Activated CD4-positive, alpha-beta T cell treated with anti-CD3 and anti-CD28 coated beads, Interleukin-2, amount 50 U/mL, for 4 hours (primary cell): ENCODE measurements around the gene GALNT10.
"Not testable (repeated sequence)": the region's sequence is repeated elsewhere in the genome, so short reads cannot be mapped to it uniquely, and the experiment has no call there.

Experiments
- DNase-seq, 2 experiments: peaks; one replicate each; pipeline ENCODE4 v3.0.0-alpha.2; 2020

Gene GALNT10

DNA sequence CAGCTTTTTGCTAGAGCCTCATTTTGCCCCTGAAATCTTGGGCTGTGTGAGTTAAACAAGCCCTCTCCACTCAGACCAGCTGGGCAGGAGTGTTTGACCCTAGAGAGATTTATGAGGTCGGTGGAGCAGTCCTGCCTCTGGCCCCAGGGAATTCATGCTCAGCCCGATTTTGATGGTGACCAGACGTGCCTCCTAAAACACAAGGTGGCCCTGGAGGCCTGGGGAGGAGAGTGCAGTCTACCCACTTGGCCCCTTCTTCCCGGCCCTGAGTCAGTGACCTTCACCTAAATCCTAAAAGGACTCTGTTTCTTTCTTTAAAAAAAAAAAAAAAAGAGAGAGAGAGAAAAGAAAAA, 168.7 kb downstream of the GALNT10 start:
- DNase-seq, result no peak

DNA sequence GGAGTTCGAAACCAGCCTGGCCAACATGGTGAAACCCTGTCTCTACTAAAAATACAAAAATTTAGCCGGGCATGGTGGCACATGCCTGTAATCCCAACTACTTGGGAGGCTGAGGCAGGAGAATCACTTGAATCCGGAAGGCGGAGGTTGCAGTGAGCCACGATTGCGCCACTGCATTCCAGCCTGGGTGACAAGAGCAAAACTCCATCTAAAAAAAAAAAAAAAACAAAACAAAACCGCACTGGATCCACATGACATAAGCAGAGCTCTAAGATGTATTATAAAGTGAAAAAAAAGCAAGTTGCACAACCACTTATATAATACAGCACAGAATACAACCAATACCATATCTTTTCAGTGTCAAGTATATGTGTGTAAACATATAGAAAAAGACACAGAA, 169.7 kb downstream of the GALNT10 start:
- DNase-seq, result not testable (repeated sequence)

DNA sequence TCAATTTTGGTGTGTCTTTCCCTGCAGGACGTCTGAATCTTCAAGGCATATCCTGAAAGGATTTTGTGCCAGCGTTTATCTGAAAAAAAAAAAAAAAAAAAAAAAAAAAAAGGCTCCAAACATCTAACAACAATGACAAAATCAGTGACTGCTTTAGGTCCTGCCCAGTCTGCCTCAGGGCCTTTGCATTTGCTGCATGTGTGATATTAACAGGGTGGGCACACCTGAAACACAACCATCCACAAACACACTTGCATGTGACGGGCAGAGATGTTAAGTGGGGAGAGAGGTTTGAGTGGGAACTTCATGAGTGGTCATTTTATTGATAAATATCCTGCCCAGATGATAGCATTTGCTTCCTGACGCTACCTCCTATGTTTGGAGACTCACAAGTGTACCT, 172.9 kb downstream of the GALNT10 start:
- no peak for DNase-seq

DNA sequence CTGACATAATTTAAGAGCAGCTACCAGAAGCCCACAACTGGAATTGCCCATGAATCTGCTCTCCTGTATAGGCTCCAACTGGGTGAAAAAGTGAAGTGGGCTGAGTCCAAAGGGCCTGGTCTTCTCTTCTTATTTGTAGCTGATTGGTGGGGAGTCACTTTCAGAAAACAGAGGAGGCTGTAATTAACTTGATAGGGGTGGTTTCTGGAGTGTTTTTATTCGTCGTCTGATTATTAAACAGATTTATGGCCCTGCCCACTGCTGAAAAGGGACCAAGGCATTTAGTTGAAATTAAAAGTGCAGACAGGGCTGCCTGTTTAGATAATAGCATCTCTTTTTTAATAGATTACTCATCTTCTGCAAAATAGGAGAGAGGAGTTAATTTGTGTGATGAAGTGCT, 174.2 kb downstream of the GALNT10 start:
- no peak for DNase-seq

DNA sequence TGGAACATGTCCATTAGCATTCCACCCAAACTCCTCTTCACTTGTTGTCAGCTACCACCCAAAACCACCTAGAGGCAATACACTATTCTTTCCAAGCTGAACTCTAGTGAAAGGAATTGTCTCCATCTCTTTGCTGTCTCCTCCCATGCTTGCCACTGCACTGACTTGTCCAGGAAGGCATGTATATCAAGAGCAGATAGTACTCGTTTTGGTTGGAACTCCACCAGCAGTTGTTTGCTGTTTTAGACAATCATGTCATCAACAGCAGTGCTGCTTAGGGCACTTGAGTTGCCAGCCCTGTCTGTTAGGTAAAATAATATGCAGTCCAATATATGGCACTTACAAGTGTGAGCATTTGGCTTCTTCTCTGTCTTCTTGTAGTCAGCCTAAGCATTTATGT, 175.3 kb downstream of the GALNT10 start:
- DNase-seq, result no peak

DNA sequence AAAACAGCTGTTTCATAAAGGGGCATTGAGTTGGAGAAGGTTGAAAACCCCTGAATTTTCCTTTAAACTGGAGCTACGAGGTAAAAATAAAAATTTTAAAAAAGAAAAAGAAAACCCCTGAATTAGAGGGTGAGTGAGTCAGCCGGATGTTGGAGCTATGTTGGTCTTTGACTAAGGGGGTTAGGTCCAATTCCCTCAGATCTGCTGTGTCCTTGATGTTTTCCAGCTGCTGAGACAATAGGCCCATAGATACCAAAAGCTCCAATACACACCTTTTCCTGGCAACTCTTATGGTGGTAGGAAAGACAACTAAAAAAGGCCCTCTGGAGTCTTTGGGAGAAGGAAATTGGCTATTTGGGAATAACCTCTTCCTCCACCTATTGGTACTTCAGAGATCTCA, 175.8 kb downstream of the GALNT10 start:
- DNase-seq, result no peak

DNA sequence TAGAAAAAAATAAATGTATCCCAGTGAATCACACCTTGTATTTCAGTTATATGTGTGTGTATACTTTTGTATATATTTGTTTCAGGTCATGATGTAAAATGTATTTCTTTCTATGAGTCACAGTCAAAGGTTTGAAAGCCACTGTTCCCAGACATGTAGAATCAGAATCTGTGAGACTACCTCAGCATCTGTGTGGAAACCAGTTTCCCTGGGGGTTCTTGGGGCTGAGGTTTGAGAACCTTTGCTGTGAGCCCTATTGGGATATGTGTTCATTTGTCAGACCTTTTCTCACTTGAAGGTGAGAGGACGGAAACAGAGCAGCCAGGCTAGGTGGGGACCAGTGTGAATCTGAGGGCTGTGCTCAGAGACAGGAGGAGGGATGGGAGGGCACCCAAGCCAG, 176.6 kb downstream of the GALNT10 start:
- no peak for DNase-seq

DNA sequence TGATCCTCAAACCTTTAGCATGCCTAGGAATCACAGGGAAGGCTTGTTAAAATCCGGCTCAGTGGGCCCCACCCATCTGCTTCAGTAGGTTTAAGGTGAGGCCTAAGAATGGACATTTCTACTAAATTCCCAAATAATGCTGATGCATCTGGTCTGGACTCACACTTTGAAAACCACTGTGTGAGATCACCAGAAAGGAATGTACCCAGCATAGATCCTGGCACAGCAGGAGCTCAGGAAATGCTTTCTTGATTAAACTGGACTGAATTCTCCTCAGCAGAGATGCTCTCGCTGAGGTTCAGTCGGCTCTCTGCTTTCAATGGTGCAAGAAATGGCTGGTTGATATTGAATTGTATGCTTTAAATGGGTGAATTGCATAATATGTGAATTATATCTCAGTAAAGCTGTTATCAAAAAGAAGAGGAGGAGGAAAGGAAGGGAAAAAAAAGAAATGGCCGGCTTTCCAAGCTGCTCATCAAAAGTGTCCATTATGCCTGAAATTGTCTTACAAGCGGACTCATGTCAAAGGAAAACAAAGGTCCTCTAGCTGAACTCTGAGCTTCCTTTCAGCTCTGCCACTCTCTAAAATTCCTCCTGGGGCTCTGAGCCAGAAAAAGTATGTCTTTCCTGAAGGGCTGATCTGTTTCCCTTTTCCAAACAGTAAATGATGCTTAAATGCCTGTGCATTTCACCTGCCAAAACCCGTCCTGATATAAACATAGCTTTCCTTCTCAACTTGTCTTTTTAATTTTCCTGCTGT, 177.7 kb downstream of the GALNT10 start:
- DNase-seq, result no peak

DNA sequence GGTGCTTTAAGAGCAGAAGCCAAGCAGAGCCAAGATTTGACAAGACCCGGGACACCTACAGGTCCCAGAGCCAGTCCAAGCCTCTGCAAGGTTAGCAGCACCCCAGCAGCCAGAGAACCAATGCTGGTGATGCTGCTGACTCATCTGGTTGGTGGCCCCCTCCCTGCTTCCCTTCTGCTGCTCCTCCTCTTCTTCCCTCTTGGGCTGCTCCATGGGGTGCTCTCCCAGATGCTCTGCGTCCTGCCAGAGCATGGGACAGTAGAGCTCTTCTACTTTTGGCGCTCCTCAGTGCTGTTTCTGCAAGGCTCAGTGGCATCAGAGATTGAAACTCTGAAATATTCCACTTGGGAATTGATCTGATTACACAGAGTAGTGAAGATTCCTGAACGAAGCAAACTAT, 179.1 kb downstream of the GALNT10 start:
- no peak for DNase-seq

DNA sequence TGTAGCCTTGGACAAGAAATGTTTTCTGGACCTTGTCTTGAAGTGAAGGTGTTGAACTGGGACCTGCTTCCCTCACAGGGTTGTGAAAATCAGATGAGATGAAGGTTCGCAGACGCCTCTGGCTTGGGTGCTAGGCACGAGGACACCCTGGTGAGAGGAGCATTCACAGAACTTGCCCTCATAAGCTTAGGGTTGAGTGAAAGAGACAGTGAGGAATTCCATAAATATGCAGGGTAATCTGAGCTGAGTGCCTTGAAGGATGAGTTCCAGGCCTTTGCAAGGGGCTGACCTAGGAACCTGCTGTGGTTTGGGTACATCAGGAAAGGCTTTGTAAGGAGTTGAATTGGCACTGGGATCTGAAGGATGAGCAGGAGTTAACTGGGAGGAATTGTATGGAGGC, 179.6 kb downstream of the GALNT10 start:
- DNase-seq, result no peak

DNA sequence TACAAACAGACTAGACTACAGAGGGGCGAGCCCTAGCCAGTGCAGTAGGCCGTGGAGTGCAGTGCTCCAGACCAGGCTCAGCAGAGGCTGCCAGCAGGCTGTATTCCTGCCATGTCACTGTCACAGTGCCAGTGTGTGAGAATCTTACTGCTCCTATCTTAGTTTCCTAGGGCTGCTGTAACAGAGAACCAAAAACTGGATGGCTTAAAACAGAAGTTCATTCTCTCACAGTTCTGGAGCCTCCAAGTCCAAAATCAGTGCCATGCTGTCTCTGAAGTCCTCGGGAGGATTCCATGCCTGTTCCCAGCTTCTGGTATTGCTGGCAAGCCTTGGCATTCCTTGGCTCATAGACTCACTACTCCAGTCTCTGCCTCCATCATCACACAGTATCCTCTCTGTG, 180.3 kb downstream of the GALNT10 start:
- no peak for DNase-seq

DNA sequence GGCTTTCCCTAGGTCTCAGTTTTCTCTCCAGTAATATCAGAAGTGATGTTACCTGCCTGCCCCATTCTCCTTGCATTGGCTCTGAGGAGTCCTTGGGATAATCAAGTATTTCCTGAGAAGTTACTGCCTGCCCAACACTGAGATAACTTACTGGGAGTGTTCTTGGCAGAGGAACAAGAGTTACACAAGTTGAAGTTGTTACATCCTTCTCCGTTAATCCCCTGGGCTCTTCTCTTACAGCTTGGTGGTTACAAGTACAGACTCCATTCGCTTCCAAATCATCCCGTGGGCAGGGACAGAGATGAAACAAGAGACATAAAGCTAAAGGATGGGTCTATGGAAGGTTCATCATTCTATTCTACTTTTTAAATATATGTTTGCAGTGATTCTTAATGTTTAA, 181.2 kb downstream of the GALNT10 start:
- no peak for DNase-seq

DNA sequence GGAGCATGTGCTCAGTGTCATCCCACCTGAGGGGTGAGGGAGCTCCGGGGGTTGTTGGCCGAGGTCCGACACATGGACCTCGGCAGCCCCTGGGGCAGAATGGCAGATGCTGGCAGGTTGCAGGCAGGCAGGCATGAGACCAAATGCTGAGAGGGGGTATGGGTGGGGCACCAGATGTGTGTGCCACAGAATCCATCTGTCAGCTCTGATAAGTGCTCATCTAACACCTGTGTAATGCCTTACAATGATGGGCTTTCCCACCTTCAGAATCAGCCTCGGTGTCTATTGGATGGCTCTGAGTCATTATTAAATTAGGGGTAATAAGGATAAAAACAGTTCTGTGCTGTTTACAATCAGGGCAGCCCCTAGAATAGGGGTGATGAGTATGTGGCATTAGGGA, 182.1 kb downstream of the GALNT10 start:
- no peak for DNase-seq

DNA sequence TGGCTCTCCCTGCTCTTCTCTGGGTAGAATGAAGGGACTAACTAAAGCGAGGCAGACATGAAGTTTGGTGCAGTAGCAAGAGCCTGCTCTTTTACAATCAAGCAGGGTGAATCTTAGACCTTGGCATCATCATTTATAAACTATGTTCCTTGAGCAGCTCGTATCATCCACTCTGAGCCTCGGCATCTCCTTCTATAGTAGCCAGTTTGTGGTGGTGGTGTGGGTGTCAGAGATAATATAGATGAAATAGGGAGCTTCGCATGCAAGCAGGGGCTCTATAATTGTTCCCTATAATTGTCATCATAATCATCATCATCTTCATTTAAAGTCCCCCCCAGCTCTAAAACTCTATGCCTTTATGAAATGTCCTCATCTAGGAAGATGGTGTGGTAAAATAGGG, 182.8 kb downstream of the GALNT10 start:
- DNase-seq, result no peak

DNA sequence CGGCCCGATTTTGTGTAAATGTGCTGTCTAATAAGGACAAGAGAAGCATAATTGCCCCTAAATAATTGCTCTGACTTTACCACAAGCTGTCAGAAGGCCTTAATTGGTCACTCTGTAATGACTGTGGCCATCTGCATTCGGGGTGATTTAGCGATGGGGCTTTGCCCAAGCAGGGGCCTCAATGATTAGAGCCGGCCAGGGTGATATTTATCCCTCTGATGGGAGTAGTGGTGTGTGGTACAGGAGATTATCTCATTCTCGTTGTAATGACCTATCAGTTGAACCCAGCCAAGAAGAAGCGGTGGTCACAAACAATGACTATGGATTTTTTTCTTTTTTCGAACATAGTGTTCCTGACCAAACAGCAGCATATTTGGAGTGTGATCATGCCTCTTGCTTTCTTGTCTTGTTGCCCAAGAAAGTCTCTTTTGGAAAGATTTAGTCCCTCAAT, 183.2 kb downstream of the GALNT10 start:
- no peak for DNase-seq

DNA sequence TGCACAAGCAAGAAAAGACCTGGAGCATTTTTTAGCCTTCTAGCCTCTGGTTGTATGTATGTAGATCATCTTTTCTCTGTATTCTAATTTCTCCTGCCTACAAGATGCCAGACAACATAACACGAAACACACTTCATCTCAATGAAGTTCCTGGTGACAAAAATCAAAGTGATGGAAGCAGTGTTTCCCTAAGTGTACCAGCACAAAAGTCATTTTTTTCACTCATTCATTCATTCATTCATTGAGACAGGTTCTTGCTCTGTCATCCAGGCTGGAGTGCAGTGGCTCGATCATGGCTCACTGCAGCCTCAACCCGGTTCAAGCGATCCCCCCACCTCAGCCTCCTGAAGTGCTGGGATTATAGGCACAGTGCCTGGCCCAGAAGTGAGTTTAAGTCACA, 183.7 kb downstream of the GALNT10 start:
- no peak for DNase-seq

DNA sequence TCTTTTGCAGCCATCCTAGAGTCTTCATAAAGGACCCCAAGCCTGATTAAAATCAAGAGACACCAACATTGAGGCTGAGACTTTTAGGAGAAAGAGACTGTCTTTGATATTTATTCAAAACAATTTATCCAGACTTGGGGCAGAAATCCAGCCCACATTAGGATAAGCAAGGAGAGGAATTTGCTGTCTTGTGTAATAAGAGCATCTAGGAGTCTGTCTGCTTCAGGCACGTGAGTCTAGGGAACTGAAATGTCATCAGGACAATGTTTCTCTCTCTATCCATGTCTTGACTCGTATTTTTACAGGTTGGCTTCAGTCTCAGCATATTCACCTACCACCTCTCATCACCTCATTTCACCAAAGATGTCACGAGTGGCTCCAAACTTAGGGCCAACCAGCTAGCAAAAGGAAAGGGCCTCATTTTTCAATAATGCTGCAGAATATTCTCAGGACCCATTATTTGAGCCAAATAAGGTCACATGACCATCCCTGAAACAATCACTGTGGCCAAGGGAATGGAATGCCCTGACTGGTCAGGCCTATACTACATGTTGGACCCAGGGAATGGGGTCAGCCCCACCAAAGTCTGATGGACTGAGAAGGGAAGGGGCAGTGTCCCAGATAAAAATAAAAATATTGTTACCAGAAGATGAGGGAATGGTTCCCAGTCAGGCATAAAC, 184.9 kb downstream of the GALNT10 start:
- no peak for DNase-seq

DNA sequence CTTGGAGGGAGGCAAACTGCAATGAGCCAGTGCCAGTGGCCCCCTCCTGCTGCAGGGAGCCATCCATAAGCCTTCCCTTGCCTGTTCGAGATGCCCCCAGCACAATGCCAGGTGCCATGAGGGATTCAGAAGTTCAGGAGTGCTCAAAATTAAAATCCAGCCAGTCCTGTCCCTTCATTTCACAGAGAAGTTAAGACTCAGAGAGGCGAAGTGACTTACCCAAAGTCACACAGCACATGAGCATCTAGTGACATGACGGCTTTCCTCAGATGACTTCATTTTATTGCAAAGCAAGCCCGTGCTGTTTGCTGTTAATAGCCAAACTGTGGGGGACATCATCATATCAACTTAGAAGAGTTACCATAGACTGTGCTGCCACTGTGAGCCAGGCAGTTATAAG, 185.9 kb downstream of the GALNT10 start:
- DNase-seq, result no peak

DNA sequence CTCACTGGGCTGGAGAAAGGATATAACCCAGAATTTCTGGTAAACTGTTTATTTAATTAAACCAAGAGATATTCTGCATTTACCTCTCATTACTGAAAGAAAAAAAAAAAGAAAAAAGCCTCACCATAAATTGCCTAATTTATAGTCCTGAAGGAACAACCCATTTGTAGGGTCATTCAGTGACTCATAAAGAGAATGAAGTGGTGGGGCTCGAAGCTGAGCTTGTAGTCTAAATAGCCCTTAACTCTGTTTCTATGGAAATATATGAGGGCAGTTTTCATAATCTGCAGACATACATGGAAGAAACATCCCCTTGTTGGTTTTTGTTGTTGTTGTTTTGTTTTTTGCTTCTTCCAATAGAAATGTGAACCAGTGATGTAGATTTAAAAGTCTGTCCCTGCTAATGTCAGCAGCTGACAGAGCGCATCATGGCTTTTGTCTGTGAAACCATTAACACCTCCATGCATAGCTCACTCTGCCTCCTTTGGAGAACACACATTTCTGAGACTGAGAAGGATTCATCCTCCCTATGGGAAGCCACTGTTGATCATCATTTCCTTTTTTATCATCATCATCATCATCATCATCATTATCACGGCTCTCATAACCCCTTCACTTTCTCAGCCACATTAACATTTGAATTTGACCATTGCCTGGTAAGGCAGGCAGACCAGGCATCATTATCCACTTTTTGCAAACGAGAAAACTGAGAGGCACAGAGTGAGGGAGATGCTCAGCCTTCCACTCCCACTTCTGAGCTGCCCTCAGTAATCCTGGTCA, 187.4 kb downstream of the GALNT10 start:
- DNase-seq, result no peak

DNA sequence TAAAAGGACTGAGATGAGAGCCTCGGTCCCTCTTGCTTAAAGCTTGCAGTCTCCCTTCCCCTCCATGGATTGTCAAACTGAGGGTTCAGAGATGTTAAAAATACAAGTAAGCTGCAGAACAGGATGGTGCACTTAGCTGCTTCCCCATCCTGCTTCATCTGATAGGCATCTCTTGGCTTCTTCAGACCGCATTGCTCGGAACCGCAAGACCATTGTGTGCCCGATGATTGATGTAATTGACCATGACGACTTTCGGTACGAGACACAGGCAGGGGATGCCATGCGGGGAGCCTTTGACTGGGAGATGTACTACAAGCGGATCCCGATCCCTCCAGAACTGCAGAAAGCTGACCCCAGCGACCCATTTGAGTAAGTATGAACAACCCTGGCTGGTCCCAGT, 189.7 kb downstream of the GALNT10 start:
- DNase-seq, result no peak

DNA sequence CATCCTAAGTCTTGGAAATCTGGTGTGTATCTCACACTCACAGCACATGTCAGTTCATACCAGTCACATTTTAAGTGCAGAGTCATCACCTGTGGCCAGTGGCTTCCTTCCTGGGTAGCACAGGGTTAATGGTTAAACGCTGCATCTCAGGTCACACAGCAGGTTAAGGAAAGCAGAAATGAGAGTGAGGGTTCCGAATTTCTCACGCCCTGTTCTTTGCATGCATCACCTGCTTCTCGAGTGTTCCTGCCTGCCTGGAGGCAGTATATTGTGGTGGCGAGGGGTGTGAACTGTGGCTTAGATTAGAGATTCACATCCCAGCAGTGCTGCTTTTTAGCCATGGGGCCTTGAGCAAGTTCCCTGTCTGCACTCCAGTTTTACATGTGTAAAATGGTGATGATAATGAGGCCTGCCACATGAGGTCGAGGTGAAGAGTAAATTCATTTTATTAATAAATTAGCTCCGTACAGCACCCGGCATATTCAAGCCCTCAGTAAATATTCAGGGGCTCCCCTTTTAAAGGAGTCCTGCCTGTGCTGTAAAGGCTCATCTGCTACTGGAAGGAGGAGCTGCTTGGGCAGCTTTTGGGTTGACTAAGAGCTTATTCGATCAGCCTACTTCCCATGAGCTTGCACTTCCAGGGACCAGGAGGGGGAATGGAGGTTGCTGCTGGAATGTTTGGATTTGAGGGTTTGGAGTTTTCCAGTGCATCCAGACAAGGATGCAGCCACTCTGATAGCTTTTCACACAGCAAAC, 194.1 kb downstream of the GALNT10 start:
- DNase-seq, result no peak

DNA sequence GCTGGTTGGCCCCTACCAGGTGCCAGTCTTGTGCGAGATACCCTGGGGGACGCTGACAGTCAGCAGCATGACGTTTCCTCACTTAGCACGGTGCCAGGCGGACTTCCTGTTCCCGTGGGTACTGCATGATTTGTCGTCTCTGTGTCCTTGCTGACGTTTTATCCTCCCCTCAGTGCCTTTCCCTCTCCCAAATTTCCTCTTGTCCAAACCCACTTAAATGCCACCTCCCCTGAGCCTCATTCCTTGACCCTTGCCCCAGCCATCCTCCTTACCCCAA, 194.6 kb downstream of the GALNT10 start:
- no peak for DNase-seq

DNA sequence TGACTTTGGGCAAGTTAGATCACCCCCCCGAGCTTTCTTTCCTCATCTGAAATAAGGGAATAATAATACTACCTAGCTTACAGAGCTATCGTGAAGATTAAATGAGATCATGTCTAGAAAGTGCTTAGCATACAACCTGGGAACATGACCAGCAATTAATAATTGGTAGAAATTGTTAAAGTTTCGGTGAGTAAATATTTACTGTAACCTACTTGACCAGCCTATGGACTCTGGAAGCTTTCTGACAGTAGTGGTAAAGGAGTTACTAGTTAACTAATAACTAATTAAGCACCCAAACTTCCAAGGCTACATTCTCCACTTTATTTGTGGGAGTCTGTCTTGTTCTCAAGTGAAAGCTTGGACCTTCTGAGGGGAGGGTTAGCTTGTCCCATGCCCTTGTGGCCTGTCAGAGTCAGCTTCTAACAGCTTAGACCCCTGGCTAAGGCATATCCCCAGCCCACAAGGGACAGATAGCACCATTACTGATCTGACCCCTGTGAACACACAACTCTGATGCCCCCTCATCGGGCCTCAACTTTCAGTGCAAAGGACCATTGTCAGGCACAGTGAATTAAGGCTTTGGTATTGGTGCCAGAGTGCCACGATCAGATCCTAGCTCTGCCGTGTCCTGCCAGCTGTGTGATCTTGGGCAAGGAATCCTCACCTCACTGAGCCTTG, 196.6 kb downstream of the GALNT10 start:
- DNase-seq, result no peak
